Peyer's patch (tissue), 4 donors: ENCODE results near the gene PLSCR3.

Experiments used
- POLR2A ChIP-seq, 2 donors: fragments of 450-650 bp; IDR thresholded peaks; one replicate each; pipeline ENCODE4 v1.5.1; 2017; ENCODE audit warnings: antibody characterized with exemption in 2 of 2, mild to moderate bottlenecking in 2 of 2, moderate library complexity in 2 of 2
- TF ChIP-seq, protein P1 (sequence below), 6 experiments: fragments of 450-650 bp in 4 of 6; fragments of 200-600 bp in 2 of 6; sonication (generic) in 1 of 6; IDR thresholded peaks; one replicate each; pipeline ENCODE4 v1.5.1; 2017 to 2019; ENCODE audit warnings: antibody characterized with exemption in 6 of 6, mild to moderate bottlenecking in 3 of 6, moderate library complexity in 1 of 6

DNA sequence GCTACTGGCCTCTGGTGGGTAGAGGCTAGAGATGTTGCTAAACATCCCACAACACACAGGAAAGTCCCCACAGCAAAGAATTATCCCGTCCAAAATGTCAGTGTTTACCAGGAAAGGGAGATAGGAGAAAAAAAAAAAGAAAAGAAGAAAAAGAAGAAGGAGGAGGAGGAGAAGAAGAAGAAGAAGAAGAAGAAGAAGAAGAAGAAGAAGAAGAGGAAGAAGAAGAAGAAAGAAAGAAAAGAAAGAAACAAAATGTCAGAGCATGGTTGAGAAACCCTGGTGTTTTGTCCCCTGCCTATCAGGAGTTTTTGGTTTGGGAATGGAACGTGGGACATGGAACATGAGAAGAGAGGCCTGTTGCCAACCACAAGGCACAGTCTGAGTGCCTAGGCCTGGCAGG, 36.9 kb downstream of the PLSCR3 start:
- TF ChIP-seq, protein P1, sequence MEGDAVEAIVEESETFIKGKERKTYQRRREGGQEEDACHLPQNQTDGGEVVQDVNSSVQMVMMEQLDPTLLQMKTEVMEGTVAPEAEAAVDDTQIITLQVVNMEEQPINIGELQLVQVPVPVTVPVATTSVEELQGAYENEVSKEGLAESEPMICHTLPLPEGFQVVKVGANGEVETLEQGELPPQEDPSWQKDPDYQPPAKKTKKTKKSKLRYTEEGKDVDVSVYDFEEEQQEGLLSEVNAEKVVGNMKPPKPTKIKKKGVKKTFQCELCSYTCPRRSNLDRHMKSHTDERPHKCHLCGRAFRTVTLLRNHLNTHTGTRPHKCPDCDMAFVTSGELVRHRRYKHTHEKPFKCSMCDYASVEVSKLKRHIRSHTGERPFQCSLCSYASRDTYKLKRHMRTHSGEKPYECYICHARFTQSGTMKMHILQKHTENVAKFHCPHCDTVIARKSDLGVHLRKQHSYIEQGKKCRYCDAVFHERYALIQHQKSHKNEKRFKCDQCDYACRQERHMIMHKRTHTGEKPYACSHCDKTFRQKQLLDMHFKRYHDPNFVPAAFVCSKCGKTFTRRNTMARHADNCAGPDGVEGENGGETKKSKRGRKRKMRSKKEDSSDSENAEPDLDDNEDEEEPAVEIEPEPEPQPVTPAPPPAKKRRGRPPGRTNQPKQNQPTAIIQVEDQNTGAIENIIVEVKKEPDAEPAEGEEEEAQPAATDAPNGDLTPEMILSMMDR (IDR thresholded peaks at IDR 0.05), result no peak
- TF ChIP-seq POLR2A (IDR thresholded peaks at IDR 0.05), result no peak
